ENCODE data around the gene PNPLA6. TPM values are rescaled to one million over a fixed set of nuclear protein-coding genes. Genes with fewer than 3 reads are reported as not detected.

PNPLA6 gene
- total RNA-seq, 1 donor from 2014 or later: 43.5 TPM

DNA sequence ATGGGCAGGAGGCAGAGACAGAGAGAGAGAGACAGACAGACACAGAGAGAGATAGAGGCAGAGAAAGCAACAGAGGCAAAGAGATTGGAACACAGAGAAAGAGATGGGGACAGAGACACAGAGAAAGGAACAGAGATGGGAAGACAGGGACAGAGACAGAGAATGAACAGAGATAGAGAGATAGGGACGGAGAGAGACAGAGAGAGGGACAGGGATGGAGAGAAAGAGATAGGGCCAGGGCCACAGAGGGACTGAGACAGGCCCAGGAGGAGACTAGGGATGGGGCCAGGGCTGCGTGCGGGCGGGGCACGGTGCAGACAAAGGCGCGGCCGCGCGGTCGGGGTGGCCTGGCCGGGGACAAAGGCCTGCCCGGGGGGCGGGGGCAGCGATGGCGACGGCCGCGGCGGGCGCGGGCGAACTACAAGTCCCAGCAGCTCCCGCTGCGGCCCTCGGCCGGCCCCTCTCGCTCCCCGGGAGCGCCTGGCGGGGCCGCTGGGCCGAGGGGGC lies 19.8 kb upstream of the PNPLA6 start, which contains the start of gene ZNF358:
Gene ZNF358 (plus strand): TSS at position 459 of the 507 bp plus-strand sequence. CDS start 3,140 bp downstream, outside the sequence.
- DNase-seq: peak; percentile 90

DNA sequence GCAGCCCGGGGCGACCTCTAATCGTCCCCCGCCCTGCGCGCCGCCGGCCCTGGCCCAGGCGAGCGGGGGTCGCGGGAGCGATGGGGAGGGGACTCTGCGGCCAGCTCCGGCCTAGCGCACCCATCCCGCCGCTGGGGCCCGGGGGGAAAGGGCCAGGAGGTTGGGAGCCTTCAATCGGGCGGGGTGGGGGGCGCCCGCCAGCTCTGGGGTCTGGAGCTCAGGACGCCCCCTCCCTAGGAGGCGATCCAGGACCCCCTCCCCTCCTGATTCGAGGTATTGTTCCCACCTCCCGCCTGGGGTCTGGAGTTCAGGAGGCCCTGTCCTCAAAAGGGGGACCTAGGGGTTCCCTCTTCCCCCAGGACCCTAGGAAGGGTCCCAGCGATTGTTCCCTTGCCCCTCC lies 19.2 kb upstream of the PNPLA6 start:
- no peak for DNase-seq

DNA sequence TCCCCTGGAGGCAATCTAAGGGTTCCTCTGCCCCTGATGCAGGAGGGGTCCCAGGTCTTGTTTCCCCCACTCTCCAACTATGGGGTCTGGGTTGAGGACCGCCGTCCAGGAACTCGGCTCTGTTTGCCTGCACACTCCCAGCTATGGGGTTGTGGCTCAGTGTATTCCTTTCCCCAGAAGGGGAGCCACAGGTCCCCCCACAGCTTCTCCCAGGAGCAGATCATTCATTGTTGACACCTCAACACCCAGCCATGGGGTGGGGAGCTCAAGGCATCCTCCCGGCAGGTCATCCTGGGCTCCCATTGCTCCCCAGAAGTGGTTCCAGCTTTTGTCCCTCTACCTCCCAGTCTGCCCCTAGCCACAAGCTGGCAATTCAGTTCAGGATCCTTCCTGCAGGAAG lies 18.6 kb upstream of the PNPLA6 start:
- no peak for DNase-seq

DNA sequence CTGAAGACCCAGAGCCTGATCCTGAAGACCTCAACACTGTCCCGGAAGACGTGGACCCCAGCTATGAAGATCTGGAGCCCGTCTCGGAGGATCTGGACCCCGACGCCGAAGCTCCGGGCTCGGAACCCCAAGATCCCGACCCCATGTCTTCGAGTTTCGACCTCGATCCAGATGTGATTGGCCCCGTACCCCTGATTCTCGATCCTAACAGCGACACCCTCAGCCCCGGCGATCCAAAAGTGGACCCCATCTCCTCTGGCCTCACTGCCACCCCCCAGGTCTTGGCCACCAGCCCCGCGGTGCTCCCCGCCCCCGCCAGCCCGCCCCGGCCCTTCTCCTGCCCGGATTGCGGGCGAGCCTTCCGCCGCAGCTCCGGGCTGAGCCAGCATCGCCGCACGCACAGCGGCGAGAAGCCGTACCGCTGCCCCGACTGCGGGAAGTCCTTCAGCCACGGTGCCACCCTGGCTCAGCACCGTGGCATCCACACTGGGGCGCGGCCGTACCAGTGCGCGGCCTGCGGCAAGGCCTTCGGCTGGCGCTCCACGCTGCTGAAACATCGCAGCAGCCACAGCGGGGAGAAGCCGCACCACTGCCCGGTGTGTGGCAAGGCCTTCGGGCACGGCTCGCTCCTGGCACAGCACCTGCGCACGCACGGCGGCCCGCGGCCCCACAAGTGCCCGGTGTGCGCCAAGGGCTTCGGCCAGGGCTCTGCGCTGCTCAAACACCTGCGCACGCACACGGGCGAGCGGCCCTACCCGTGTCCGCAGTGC lies 16.0 kb upstream of the PNPLA6 start:
- no peak for DNase-seq

DNA sequence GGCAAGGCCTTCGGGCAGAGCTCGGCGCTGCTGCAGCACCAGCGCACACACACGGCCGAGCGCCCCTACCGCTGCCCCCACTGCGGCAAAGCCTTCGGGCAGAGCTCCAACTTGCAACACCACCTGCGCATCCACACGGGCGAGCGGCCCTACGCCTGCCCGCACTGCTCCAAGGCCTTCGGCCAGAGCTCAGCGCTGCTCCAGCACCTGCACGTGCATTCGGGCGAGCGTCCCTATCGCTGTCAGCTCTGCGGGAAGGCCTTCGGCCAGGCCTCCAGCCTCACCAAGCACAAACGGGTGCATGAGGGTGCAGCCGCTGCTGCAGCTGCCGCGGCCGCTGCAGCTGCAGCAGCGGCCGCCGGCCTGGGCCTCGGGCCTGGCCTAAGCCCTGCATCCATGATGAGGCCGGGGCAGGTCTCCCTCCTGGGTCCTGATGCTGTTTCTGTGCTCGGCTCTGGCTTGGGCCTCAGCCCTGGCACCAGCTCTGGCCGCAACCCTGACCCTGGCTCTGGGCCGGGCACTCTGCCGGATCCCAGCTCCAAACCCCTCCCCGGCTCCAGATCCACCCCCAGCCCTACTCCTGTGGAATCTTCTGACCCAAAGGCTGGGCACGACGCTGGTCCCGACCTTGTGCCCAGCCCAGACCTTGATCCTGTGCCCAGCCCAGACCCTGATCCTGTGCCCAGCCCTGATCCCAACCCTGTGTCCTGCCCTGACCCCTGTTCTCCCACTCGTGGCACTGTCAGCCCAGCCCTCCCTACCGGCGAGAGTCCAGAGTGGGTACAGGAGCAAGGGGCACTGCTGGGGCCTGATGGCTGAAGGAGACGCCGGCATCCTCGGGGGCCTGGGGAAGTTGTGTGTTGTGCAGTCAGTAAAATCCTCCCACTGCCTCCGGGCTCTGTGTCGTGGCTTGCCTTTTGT lies 15.1 kb upstream of the PNPLA6 start:
- no peak for DNase-seq

DNA sequence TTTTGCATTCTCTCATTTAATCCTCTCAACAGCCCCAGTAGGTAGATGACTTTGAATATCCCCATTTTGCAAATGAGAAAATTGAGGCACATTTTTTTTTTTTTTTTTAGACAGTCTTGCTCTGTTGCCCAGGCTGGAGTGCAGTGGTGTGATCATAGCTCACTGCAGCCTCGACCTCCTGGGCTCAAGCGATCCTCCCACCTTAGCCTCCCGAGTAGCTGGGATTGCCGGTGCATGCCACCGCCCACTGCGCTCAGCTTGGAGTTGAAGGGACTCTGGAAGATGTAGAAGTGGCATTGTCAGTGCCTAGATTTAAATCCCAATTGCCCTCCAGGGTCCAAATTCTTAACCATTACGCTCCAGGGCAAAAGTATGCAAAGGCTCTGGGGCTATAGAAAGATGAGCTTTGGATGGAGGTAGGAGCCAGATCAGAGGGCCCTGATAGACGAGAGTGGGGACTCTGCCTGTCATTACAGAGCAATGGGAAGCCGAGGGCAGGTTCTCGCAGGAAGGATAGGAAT lies 13.9 kb upstream of the PNPLA6 start:
- no peak for DNase-seq

DNA sequence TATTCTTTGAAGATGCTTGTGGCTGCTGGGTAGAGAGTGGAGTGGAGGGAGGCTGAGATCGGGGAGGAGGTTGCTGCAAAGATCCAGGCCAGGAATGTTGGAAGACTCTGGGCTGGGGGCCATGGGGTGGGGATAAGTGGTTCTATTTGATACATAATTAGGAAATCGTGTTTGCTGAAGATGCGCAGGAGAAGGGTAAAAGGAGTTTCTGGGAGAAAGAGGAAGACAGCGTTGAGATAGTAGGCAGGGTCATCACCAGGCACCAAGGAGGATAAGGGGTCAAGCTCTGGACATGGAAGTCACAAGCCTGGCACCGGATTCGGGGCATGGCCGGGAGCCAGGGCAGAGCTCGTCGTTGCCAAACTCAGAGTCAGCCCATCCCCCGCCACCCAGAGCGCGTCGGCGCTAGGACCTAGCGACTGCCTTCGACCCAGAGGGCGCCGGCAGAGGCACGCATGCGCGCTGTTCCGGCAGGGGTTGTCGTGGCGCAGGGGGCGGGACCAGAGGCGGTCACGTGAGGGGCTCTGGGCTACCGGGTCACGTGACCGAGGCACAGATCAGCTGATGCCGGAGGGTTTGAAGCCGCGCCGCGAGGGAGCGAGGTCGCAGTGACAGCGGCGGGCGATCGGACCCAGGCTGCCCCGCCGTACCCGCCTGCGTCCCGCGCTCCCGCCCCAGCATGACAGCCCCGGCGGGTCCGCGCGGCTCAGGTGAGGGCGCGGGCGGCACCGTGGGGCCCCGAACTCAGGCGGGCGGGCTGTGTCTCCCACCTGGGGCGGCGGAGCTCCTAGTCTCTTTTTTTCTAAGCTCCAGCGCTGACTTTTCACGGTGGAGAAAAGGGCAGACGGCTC lies 13.2 kb upstream of the PNPLA6 start, which contains the start of gene MCOLN1:
Gene MCOLN1 (plus strand): TSS at position 553 of the 851 bp plus-strand sequence. CDS start 127 bp downstream, at position 680.
- peak; percentile 99 for DNase-seq

DNA sequence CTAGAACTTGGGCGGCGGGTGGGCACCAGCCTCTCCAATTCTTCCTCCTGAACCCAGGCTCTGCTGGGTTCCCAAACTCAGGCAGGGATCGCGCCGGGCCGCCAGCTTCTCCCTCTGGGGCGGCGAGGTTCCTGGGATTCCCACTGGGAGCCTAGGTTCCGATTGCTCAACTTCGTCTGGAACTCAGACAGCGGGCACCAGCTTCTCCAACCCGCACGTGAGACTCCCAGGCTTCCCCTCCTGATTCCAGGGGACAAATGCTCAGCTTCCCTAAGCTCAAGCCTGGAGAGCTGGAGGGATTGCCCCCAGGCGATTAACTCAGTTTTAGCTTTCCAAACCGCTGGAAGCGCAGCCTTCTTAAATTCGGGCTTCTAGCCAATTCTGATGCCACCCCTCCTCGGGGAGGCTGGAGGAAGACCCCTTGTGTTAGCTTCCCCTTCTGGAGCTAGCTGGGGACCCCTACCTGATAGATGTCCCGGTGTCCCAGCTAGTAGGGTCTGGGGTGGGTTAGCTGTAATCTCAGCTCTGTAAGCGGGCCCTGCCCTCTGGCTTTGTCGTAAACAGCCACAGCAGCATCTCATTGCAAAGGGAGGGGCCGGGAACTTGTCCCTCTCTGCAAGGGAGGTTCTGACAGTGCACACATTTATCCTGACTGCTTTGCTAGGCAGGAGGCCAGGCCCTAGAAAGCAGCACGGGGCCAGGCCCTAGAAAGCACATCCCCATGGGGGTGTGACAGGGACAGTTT lies 12.4 kb upstream of the PNPLA6 start:
- no peak for DNase-seq

DNA sequence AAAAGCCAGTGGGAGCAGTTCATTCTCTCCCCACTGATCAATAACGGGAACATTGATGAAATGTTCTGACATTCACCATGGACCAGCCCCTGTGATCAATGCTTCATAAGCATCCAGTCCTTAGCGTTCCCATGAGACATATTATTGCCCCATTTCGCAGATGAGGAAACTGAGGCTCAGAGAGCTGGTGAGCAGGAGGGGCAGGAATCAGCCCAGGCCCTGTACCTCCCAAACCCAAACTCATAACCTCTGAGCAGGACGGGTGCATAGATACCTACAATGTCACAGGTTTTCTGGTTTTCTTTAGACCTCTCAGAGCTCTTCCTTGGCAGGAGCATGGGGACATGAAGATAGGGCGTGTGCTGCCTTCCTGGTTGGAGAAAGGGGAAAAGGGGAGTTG lies 11.0 kb upstream of the PNPLA6 start:
- DNase-seq: no peak

DNA sequence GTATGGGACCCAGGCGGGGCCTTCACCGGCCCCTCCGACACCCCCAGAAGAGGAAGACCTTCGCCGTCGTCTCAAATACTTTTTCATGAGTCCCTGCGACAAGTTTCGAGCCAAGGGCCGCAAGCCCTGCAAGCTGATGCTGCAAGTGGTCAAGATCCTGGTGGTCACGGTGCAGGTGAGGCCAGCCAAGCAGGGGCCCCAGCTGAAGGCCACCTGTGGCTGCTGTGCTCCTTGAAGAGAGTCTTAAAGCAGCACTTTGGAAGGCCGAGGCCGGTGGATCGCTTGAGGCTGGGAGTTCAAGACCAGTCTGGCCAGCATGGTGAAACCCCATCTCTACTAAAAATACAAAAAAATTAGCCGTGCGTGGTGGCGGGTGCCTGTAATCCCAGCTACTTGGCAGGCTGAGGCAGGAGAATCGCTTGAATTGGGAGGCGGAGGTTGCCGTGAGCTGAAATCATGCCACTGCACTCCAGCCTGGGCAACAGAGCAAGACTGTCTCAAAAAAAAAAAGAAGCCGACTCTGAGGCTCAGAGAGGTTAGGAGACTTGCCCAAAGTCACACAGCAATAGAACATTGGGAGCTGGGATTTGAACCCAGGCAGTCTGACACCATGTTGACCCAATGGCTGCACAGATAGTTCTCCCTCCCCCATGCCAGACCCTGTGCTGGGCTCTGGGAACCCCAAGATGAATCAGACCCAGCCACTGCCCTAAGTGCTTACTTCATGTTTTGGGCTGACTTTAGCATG lies 10.4 kb upstream of the PNPLA6 start:
- no peak for DNase-seq

DNA sequence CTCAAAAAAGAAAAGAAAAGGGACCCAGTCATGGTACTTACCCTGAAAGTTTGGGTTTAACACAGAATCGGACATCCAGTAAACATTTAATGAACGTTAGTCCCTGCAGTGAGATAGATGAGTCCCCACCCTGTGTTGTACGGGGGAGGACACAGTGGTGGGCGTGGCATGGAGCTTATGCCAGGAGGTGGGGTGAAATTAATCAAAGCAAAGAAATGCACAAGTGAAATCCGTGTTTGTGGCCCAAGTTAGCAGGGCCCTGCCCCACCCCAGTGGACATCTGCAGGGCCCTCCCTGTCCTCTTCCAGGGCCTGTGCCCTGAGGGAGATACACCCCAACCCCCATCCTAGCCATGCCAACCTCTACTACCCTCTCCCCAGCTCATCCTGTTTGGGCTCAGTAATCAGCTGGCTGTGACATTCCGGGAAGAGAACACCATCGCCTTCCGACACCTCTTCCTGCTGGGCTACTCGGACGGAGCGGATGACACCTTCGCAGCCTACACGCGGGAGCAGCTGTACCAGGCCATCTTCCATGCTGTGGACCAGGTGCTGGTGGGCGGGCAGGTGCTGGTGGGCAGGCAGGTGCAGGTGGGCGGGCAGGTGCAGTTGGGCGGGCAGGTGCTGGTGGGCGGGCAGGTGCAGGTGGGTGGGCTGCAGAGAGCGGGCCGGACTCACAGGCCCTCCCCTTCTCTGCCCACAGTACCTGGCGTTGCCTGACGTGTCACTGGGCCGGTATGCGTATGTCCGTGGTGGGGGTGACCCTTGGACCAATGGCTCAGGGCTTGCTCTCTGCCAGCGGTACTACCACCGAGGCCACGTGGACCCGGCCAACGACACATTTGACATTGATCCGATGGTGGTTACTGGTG lies 9.2 kb upstream of the PNPLA6 start:
- no peak for DNase-seq

DNA sequence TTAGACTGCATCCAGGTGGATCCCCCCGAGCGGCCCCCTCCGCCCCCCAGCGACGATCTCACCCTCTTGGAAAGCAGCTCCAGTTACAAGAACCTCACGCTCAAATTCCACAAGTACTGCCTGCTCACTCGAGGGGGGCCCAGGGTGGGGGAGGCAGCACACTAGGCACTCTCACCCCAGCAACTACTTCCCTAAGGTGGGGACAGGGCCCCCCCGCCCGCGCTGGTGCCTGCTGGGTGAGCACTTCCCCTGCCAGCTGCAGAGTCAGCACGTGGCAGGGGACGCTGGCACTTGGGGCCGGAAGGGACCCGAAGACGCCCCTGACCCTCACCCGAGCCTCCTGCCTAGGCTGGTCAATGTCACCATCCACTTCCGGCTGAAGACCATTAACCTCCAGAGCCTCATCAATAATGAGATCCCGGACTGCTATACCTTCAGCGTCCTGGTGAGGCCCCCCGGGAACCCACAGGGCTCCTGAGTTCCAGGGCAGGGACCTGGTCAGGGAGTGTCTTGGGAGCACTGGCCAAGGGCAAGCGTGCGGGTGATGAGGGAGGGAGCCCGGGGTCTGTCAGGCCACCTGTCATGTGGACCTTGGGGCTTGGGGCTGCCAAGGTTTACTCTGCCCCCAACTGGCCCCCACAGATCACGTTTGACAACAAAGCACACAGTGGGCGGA lies 7.9 kb upstream of the PNPLA6 start:
- DNase-seq: no peak

DNA sequence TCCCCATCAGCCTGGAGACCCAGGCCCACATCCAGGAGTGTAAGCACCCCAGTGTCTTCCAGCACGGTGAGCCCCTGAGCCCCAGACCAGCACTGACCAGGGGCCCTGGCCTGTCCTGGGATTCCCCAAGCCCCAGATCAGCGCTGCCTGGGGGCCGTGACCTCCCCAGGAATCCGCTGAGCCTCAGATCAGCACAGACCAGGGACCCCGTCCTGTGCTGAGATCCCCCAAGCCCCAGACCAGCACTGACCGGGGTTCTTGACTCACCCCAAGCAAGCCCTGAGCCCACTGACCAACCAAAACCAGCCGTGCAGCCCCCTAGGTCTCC lies 7.4 kb upstream of the PNPLA6 start:
- DNase-seq: no peak

DNA sequence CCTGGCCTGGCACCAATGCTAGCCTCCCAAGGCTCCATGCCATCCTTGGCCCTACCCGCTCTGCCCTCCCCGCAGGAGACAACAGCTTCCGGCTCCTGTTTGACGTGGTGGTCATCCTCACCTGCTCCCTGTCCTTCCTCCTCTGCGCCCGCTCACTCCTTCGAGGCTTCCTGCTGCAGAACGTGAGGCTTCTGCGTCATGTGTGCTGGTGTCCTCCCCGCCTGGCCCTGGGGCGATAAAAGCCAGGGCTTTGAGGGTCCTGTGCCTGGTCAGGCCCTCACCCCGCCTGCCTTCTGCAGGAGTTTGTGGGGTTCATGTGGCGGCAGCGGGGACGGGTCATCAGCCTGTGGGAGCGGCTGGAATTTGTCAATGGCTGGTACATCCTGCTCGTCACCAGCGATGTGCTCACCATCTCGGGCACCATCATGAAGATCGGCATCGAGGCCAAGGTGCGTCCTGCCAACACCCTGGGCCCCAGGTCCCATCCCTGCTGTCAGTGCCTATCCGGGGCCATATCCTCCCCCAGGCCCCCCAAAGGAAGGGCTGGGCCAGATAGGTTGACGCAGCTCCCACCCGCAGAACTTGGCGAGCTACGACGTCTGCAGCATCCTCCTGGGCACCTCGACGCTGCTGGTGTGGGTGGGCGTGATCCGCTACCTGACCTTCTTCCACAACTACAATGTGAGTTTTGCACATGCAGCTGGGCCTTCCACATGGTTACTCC lies 6.8 kb upstream of the PNPLA6 start:
- DNase-seq: no peak

DNA sequence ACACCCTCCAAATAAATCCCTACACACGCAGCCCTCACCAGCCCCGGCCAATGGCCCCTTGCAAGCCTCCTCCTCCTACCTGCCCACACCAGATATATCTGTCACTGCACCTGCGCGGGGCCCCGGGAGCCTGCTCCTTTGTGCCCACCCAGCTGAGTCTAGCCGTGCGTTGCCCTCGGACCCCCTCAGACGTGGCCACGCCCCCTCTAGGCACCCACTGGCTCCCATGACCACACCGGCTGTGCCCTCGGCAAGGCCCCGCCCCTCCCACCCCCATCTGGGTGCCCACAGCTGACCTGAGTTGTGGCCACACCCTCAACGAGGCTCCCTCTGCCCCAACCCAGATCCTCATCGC lies 6.3 kb upstream of the PNPLA6 start:
- no peak for DNase-seq

DNA sequence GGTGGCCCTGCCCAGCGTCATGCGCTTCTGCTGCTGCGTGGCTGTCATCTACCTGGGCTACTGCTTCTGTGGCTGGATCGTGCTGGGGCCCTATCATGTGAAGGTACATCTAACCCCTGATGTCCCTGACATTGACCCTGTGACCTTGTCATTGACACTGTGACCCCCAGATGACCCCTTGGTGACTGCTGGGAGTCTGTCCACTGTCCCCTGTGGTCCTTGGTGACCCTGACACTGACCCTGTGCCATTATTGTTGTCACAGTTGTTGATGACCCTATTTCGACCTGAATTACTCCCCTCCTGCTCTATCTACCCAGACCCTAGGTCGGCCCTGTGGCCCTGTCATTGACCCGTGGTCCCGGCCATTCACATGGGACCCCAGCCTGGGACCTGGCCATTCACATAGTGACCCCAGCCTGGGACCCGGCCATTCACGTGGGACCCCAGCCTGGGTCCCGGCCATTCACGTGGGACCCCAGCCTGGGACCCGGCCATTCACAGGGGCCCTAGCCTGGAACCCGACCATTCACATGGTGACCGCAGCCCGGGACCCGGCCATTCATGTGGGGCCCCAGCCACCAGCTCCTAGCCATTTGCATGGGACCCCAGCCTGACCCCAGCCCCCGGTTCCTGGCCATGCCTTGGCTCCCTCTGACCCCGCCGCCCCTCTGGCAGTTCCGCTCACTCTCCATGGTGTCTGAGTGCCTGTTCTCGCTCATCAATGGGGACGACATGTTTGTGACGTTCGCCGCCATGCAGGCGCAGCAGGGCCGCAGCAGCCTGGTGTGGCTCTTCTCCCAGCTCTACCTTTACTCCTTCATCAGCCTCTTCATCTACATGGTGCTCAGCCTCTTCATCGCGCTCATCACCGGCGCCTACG lies 5.7 kb upstream of the PNPLA6 start:
- DNase-seq: no peak

DNA sequence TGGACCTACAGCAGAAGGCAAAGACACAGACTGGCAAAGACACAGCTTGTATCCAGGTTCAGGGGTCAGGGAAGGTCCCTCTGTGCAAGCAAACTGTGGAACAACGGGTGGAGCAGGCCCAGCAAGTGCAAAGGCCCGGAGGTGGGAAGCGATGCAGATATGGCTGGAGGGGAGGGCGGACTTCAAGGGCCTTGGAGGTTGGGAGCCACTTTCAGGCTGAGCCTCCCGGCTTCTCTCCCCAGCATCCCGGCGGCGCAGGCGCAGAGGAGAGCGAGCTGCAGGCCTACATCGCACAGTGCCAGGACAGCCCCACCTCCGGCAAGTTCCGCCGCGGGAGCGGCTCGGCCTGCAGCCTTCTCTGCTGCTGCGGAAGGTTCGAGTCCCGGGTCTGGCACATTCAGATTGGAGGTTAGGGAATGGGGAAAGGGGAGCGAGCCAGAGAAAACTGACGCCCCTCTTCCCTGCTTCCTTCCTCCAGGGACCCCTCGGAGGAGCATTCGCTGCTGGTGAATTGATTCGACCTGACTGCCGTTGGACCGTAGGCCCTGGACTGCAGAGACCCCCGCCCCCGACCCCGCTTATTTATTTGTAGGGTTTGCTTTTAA lies 2.1 kb upstream of the PNPLA6 start:
- peak; percentile 75 for DNase-seq

Measured in tongue (tissue), 2 donors.